Neural crest cell (in vitro differentiated cells): Measurements from ENCODE around the gene SCGB3A1. TPM values are rescaled to one million over a fixed set of nuclear protein-coding genes. Genes with fewer than 3 reads are reported as not detected.

Source experiments
- DNase-seq: peaks from one replicate; pipeline ENCODE4 v3.0.0; 2021; ENCODE audit warnings: low read depth, mixed read lengths, low spot score
- H3K27ac Mint-ChIP-seq: one replicate; pipeline ENCODE4 v1.8.0; 2021; ENCODE audit warnings: mild to moderate bottlenecking, mixed read lengths; ENCODE audit not compliant: unreplicated experiment
- H3K27me3 Mint-ChIP-seq: 2 replicates; pipeline ENCODE4 v1.8.0; 2021; ENCODE audit warnings: low read depth, mild to moderate bottlenecking, mixed read lengths
- H3K36me3 Mint-ChIP-seq: 2 replicates; pipeline ENCODE4 v1.8.0; 2021; ENCODE audit warnings: low read depth, mild to moderate bottlenecking, mixed read lengths
- H3K4me1 Mint-ChIP-seq: 2 replicates; pipeline ENCODE4 v1.8.0; 2021; ENCODE audit warnings: mixed read lengths
- H3K4me3 Mint-ChIP-seq: one replicate; pipeline ENCODE4 v1.8.0; 2021; ENCODE audit warnings: mild to moderate bottlenecking, mixed read lengths
- H3K9me3 Mint-ChIP-seq: 2 replicates; pipeline ENCODE4 v1.8.0; 2021; ENCODE audit warnings: mixed read lengths
- total RNA-seq: library from RNA; stranded (reverse); gene quantifications from 2 replicates; pipeline ENCODE4 v1.2.1, GENCODE V29; 2021
- TF ChIP-seq, protein P1 (sequence below): fragments of 200-600 bp; sonication (generic); conservative IDR thresholded peaks from 2 replicates; pipeline ENCODE4 v1.5.0; 2021; ENCODE audit warnings: antibody characterized with exemption, mild to moderate bottlenecking

SCGB3A1 gene
- total RNA-seq, 1 donor from 2014 or later: not detected

DNA sequence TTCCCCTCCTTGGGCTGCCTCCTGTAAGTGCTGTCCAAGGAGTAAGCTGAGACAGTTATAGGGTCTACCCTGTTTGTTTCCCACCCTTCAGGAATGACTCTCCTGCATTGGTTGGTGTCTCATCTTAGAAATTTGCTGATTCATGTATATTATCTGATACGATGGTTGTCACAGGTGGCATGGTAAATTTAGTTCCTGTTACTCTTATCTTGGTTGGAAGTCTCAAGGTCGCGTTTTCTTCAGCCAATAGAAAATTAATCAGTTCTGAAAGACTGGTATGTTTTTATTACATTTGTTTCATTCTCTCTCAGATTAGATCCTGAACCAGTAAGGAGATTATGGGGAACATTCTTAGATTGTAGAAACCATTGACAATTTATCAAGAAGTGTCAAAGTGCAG, 42.7 kb downstream of the SCGB3A1 start:
- H3K4me1 Mint-ChIP-seq: peaks cover 6% of the 10 kb centered on the region
- H3K27ac Mint-ChIP-seq: peak overlapping the region; percentile 39
- H3K36me3 Mint-ChIP-seq: peaks cover 26% of the 10 kb centered on the region
- H3K27me3 Mint-ChIP-seq: no peaks in the 10 kb centered on the region
- no peak for DNase-seq
- no peaks in the 10 kb centered on the region for H3K9me3 Mint-ChIP-seq
- no peak overlapping the region for H3K4me3 Mint-ChIP-seq
- TF ChIP-seq, protein P1, sequence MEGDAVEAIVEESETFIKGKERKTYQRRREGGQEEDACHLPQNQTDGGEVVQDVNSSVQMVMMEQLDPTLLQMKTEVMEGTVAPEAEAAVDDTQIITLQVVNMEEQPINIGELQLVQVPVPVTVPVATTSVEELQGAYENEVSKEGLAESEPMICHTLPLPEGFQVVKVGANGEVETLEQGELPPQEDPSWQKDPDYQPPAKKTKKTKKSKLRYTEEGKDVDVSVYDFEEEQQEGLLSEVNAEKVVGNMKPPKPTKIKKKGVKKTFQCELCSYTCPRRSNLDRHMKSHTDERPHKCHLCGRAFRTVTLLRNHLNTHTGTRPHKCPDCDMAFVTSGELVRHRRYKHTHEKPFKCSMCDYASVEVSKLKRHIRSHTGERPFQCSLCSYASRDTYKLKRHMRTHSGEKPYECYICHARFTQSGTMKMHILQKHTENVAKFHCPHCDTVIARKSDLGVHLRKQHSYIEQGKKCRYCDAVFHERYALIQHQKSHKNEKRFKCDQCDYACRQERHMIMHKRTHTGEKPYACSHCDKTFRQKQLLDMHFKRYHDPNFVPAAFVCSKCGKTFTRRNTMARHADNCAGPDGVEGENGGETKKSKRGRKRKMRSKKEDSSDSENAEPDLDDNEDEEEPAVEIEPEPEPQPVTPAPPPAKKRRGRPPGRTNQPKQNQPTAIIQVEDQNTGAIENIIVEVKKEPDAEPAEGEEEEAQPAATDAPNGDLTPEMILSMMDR: no peak

DNA sequence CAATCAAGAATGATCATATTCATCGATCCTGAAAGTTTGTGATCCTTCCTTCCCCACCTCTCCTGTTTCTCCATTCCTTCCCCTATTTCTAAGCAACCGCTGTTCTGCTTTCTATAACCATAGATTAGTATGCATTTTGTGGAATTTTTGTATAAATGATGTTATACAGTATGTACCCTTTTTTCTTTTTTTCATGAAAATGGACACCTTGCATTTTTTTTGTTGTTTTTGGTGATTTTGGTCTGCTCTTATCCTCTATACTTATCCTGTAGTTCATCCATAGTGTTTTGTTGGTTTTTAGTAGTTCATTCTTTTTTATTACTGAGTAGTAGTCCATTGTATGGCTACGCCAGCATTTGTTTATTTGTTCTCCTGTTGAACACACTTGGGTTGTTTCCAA, 46.1 kb downstream of the SCGB3A1 start:
- Mint-ChIP-seq H3K27ac (peak overlapping the region; percentile 87), H3K27me3 (no peaks in the 10 kb centered on the region), H3K4me1 (peaks cover 8% of the 10 kb centered on the region), H3K9me3 (no peaks in the 10 kb centered on the region), H3K36me3 (peaks cover 32% of the 10 kb centered on the region), H3K4me3 (no peak overlapping the region)
- DNase-seq: no peak
- TF ChIP-seq, protein P1: no peak

DNA sequence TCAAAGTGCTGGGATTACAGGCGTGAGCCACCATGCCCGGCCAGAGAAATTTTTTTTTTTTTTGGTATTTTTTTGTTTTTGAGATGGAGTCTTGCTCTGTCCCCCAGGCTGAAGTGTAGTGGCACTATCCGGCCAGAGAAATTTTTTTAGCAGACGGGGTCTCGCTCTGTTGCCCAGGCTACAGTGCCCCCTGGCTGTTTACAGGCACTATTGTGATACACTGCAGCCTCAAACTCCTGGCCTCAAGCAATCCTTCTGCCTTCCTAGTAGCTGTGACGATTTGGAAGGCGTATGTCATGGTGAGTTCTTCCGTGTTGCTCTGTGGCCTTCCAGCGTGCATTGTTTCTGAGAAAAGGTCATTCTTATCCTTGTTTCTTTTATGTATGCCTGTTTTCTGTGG, 49.6 kb downstream of the SCGB3A1 start:
- TF ChIP-seq, protein P1: peak; percentile 19
- H3K9me3 Mint-ChIP-seq: no peaks in the 10 kb centered on the region
- H3K27me3 Mint-ChIP-seq: no peaks in the 10 kb centered on the region
- peaks cover 8% of the 10 kb centered on the region for H3K4me1 Mint-ChIP-seq
- no peak overlapping the region for H3K27ac Mint-ChIP-seq
- H3K4me3 Mint-ChIP-seq: no peak overlapping the region
- DNase-seq: no peak
- peaks cover 40% of the 10 kb centered on the region for H3K36me3 Mint-ChIP-seq

Other genes starting within 250 kb of the SCGB3A1 start
- 11.1 and 12.5 TPM in 2 replicates for gene GFPT2, start 238.2 kb downstream of the SCGB3A1 start, total RNA-seq
- gene CNOT6, start 97.1 kb downstream of the SCGB3A1 start, total RNA-seq: 70.6 and 75.7 TPM in 2 replicates
- gene FLT4, start 58.1 kb upstream of the SCGB3A1 start, total RNA-seq: 13.1 and 15.7 TPM in 2 replicates
- not detected in 2 replicates for gene OR2Y1, start 148.6 kb upstream of the SCGB3A1 start, total RNA-seq
- gene MGAT1, start 211.3 kb upstream of the SCGB3A1 start, total RNA-seq: 57.0 and 57.1 TPM in 2 replicates